HG02588 (cell line): ENCODE results near the gene GRIK4.

ENCODE experiments used
- ATAC-seq: cut with Tn5 transposase; IDR thresholded peaks from one replicate; pipeline ENCODE4 v1.9.1; 2021; ENCODE audit warnings: mild to moderate bottlenecking, moderate library complexity; ENCODE audit not compliant: unreplicated experiment

GRIK4 gene

GRCh38 chr11:120859552-120860295 lies 348.2 kb downstream of the GRIK4 start:
- ATAC-seq = no peak

GRCh38 chr11:120863359-120863758 lies 351.8 kb downstream of the GRIK4 start:
- ATAC-seq = no peak

- ATAC-seq = no peak
Observed at GRCh38 chr11:120867024-120867423, 355.5 kb downstream of the GRIK4 start.

GRCh38 chr11:120867531-120867930 lies 356.0 kb downstream of the GRIK4 start:
- ATAC-seq = no peak

GRCh38 chr11:120867988-120868387 lies 356.4 kb downstream of the GRIK4 start:
- no peak for ATAC-seq

- no peak for ATAC-seq
Observed at GRCh38 chr11:120869097-120869496, 357.5 kb downstream of the GRIK4 start.

- no peak for ATAC-seq
Observed at GRCh38 chr11:120869516-120870011, 358.0 kb downstream of the GRIK4 start.

GRCh38 chr11:120871194-120871593 lies 359.6 kb downstream of the GRIK4 start:
- ATAC-seq = no peak

GRCh38 chr11:120871924-120872323 lies 360.4 kb downstream of the GRIK4 start:
- ATAC-seq = no peak

GRCh38 chr11:120873966-120874735 lies 362.6 kb downstream of the GRIK4 start:
- ATAC-seq = no peak

GRCh38 chr11:120875986-120876385 lies 364.4 kb downstream of the GRIK4 start:
- ATAC-seq = no peak

GRCh38 chr11:120877746-120878365 lies 366.3 kb downstream of the GRIK4 start:
- no peak for ATAC-seq

- ATAC-seq = no peak
Observed at GRCh38 chr11:120878781-120879180, 367.2 kb downstream of the GRIK4 start.

- no peak for ATAC-seq
Observed at GRCh38 chr11:120880498-120881175, 369.1 kb downstream of the GRIK4 start.

GRCh38 chr11:120881596-120881995 lies 370.0 kb downstream of the GRIK4 start:
- no peak for ATAC-seq

- ATAC-seq = no peak
Observed at GRCh38 chr11:120882175-120882574, 370.6 kb downstream of the GRIK4 start.

GRCh38 chr11:120883404-120884080 lies 372.0 kb downstream of the GRIK4 start:
- no peak for ATAC-seq

- no peak for ATAC-seq
Observed at GRCh38 chr11:120884154-120885020, 372.8 kb downstream of the GRIK4 start.

- no peak for ATAC-seq
Observed at GRCh38 chr11:120890609-120891320, 379.2 kb downstream of the GRIK4 start.
